Loucy (cell line): ENCODE data around the gene BRI3.

Experiments used
- CTCF ChIP-seq: fragments of 200-600 bp; sonication (generic); conservative IDR thresholded peaks from 2 replicates; pipeline ENCODE4 v1.5.1; 2014; ENCODE audit warnings: mild to moderate bottlenecking, antibody characterized with exemption, low read length
- EZH2phosphoT487 ChIP-seq: fragments of 200-600 bp; IDR thresholded peaks from 2 replicates; pipeline ENCODE4 v1.6.1; 2018; ENCODE audit warnings: antibody characterized with exemption, mild to moderate bottlenecking, moderate library complexity, borderline replicate concordance

GRCh38 chr7:98242342-98242741 is 39.1 kb upstream of the BRI3 start:
- no peak for TF ChIP-seq CTCF
- no peak for TF ChIP-seq EZH2phosphoT487
